NB4 (cell line): ENCODE data around the gene TMEM238.

Experiments used
- DNase-seq: peaks from one replicate; pipeline ENCODE4 v3.0.0; 2010; ENCODE audit warnings: low read depth
- H3K4me3 ChIP-seq: one replicate; pipeline ENCODE4 v1.5.1; 2011; ENCODE audit warnings: mild to moderate bottlenecking, low read depth, low read length, moderate library complexity
- MYC ChIP-seq: IDR thresholded peaks from 2 replicates; pipeline ENCODE4 v1.6.1; 2011; ENCODE audit warnings: low read depth, low read length
- POLR2A ChIP-seq: IDR thresholded peaks from 2 replicates; pipeline ENCODE4 v1.6.1; 2011; ENCODE audit warnings: mild to moderate bottlenecking; ENCODE audit not compliant: insufficient read length; ENCODE audit errors: extremely low read depth
- TF ChIP-seq, protein P1 (sequence below): IDR thresholded peaks from 2 replicates; pipeline ENCODE4 v1.6.1; 2011; ENCODE audit warnings: low read depth, low read length
- TF ChIP-seq, protein P2 (sequence below): IDR thresholded peaks from one replicate; pipeline ENCODE4 v1.5.1; 2012; ENCODE audit warnings: low read depth, low read length

The TMEM238 gene

DNA sequence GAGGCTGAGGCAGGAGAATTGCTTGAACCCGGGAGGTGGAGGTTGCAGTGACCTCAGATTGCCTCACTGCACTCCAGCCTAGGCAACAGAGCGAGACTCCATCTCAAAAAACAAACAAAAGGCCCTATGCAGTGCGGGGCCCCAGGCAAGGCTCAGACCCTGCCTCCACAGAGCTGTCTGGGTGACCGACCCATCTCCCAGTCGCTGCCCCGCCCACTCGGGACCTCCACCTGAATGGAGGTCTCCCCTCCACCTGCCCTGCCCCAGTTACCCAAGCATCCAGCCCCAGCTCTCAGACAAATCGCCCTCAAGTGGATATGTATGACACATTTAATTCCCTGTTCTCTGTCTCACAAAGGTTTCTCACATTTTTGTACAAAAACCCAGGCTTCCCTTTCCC, 18.8 kb downstream of the TMEM238 start:
- TF ChIP-seq MYC (no peak), POLR2A (no peak)
- TF ChIP-seq, protein P1, sequence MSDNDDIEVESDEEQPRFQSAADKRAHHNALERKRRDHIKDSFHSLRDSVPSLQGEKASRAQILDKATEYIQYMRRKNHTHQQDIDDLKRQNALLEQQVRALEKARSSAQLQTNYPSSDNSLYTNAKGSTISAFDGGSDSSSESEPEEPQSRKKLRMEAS = no peak
- TF ChIP-seq, protein P2, sequence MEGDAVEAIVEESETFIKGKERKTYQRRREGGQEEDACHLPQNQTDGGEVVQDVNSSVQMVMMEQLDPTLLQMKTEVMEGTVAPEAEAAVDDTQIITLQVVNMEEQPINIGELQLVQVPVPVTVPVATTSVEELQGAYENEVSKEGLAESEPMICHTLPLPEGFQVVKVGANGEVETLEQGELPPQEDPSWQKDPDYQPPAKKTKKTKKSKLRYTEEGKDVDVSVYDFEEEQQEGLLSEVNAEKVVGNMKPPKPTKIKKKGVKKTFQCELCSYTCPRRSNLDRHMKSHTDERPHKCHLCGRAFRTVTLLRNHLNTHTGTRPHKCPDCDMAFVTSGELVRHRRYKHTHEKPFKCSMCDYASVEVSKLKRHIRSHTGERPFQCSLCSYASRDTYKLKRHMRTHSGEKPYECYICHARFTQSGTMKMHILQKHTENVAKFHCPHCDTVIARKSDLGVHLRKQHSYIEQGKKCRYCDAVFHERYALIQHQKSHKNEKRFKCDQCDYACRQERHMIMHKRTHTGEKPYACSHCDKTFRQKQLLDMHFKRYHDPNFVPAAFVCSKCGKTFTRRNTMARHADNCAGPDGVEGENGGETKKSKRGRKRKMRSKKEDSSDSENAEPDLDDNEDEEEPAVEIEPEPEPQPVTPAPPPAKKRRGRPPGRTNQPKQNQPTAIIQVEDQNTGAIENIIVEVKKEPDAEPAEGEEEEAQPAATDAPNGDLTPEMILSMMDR = no peak
- no peak overlapping the region for H3K4me3 ChIP-seq
- no peak for DNase-seq

DNA sequence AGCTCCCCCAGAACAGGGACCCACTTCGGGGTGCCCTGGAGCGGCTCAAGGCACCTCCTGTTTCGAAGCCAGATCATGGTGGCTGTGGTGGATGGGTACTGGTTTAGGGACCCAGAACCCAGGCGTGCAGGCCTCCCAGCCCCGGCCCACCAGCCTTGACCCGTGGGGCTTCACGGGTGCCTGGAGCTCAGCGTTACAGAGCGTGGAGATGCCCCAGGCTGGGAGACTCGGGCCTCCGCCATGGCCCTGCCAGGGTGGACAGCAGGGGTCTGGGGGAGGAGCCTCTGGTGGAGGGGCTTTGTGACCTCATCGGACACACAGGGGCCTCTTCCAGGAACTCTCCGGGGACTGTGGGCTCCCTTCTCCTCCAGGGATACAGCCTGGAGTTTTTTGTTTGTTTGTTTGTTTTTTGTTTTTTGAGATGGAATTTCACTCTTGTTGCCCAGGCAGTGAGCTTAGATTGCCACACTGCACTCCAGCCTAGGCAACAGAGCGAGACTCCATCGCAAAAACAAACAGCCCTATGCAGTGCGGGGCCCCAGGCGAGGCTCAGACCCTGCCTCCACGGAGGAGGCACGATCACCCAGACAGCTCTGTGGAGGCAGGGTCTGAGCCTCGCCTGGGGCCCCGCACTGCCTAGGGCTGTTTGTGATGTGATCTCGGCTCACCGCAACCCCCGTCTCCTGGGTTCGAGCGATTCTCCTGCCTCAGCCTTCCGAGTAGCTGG, 20.9 kb downstream of the TMEM238 start, which contains the start of gene GARIN5B:
GARIN5B (minus strand) TSS at position 271 of the 727 bp plus-strand sequence; CDS start at position 77, 194 bp downstream.
- no peak within 1 kb of the TSS for H3K4me3 ChIP-seq
- no peak for DNase-seq
- TF ChIP-seq, protein P2 = no peak
- no peak for TF ChIP-seq MYC
- TF ChIP-seq POLR2A = no peak
- TF ChIP-seq, protein P1 = no peak

DNA sequence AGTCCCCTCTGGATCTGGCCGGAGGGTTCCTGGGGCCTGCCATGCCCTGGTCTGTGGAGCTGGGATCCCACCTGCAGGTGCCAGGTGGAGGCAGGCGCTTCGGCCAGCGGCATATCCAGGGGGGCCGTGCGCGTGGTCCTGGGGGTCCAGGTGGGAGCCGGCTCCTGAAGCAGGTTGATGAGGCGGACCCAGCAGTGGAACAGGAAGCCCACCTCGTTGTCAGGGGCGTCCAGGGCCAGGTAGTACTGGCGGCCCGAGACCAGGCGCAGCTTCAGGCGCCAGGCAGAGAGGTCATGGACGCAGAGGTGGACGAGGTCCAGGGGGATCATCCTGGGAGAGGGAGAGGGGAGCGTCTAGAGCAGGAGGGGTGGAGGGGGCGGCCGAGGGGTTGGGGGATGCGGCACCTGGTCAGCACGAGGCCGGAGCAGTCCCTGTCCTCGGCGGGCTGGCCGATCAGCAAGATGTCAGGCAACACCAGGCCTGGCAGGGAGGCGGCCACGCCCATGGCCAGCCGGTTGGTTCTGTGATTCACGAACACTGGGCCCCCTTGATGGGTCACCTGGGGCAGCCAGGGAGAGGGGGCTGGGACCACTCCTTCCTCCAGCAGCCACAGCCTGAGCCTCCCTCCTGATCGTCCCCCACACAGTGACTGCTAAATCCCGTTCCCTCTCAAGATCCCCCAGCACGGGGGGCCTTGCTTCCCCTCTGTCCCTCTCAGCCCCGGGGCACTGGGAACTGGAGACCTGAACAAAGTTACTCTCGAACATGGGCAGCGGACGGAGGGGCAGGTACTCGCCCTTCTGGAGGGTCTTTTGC, 21.7 kb downstream of the TMEM238 start:
- TF ChIP-seq POLR2A (no peak), MYC (no peak)
- TF ChIP-seq, protein P1 = no peak
- TF ChIP-seq, protein P2 = no peak
- no peak for DNase-seq
- H3K4me3 ChIP-seq = no peak overlapping the region

DNA sequence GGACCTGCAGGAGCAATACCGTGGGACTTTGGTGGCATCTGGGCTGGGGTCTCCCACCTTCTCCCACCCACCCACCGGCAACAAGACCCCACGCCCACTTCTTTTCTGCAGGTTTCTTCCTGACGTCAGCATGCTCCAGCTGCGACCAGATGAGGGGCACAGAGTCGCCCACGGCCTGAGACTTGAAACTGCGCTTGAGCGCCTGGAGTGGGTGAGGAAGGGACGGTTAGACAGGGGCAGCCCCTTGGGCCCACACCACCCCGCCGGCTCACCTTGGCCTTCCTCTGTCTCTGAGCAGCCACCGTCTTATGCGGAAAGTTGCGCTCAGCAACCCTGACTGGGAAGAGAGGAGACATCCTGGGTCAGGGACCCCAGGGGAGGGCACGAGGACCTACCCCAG, 23.2 kb downstream of the TMEM238 start:
- DNase-seq = no peak
- no peak for TF ChIP-seq POLR2A
- TF ChIP-seq, protein P2 = no peak
- no peak for TF ChIP-seq MYC
- TF ChIP-seq, protein P1 = no peak

DNA sequence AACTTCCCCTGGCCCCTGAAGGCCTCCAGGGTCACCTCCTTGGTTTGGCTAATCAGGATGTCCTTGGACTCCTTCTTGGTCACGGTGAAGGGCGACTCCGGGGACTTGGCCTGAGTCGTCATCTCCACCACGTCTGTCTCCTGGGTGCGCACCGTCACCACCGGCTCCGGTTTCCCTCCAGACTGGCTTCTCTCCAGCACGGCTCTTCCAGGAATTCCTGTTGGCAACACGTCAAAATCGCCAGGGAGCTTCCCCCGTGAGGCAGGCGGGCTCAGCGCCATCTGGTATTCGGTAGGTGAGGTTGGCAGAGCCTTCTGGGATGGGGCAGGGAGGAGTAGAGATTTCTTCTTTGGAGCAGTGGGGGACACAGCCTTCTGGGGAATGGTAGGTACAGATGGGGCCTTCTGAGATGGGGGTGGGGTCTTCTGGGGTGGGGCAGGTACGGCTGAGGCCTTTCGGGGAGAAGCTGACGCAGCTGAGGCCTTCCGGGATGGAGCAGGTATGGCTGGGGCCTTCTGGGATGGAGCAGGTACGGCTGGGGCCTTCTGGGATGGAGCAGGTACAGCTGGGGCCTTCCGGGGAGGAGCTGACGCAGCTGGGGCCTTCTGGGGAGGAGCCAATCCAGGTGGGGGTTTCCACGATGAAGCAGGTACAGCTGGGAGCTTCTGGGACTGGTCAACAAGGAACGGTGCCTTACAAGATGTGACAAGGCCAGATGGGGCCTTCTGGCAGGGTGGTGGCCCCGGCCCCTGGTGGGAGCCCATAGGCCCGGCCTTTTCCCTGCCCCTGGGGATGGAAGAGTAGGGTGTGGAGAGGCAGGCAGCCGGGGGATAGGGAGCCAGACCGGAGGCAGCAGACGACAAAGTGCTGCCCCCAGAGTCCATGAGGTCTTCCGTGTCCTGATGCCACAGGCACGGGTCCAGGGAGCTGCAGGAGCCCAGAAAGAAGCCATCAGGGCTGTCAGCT, 24.9 kb downstream of the TMEM238 start:
- DNase-seq = no peak
- no peak overlapping the region for H3K4me3 ChIP-seq
- TF ChIP-seq, protein P2 = no peak
- TF ChIP-seq MYC (no peak), POLR2A (no peak)
- TF ChIP-seq, protein P1 = no peak

More for the DNA sequence above, 23.2 kb downstream of the TMEM238 start:
- no peak overlapping the region for H3K4me3 ChIP-seq
